IPS-NIHi11 (cell line): ENCODE measurements around the gene ANKRD13B.

Source experiments
- DNase-seq: peaks from one replicate; pipeline ENCODE4 v3.0.0; 2012; ENCODE audit warnings: mixed read lengths, low spot score

Gene ANKRD13B

DNA sequence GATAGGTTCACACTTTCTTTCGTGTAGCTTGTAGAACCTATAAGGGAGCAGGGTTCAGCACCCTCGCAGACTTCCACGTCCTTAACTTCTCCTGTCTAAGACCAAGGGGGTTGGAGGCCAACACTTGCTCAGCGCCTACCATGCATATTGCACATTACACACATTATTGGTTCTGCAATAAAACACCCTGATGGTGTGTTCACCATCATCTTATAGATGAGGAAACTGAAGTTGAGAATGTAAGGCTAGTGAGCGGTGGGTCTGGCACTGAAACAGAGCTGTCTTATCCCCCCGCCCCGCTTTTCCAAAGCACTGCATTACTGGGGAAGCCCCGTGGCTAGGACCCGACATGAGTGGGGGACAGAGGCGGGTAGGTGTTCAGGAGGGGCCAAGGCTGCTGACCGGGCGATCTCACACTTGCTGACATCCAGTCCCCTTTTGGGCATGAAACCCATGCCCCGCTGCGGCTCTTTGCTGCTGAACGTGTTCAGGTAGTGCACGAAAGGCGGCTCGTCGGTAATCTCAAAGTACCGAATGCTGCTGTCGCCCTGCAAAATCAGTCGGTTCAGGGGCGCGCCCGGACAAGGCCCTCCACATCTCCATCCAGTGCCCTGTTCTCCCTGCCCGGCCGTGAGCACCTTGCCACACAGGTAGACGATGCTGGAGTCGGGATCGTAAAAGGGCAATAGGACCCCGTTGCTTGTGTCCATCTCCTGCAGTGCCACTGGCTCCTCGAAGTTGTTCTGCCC lies 23.5 kb downstream of the ANKRD13B start:
- DNase-seq = no peak

DNA sequence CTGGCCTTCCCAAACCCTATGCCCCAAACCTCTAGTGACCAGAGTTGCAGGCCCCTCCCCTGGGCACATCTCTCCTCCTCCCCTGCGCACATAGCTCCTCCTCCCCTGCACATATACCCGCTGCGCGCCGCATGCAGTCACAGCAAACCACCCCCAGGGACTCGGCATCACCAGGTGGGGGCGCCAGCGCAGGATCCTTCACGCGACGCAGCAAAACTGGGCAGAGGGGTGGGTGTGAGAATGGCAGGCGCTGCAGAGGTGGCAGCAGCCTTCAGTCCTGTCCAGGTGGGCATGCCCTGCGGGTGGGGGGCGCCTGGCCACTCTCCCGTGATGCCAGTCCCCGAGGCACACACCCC lies 24.2 kb downstream of the ANKRD13B start:
- peak; percentile 75 for DNase-seq

DNA sequence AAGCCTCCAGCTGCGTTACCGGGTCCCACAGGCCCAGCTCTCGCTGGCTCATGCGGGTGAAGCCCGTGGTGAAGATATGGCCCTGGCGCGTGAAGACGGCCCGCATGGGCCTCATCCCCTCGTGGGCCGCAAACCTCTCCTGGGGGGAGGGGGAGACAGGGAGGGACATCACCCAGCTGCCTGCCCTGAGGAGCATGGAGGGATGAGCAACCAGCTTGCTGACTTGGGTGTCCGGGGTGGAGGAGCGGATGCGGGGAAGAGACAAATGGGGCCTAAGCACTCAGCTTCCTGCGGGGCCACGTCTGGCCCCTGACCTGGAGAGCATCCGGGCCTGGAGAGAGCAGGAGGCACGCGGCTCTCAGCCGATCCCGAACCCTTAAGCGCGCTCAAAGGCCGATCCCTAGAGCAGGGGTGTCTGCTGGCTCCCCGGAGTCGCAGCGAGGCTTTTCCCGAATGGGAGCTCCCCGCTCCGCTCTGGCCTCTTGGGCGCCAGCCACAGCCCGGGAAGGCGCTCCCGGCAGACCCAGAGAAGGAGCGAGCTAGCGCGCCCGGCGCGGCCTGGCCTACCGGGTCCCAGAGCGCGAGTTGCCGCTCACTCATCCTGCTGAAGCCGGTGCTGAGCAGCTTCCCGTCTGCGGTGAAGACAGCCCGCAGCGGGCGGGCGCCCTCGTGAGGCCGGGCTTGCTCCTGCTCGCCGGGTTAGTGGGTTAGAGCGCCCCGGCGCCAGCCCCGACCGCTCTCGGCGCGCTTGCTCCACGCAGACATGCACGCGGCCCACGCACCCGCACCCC lies 24.7 kb downstream of the ANKRD13B start:
- DNase-seq = peak; percentile 66

DNA sequence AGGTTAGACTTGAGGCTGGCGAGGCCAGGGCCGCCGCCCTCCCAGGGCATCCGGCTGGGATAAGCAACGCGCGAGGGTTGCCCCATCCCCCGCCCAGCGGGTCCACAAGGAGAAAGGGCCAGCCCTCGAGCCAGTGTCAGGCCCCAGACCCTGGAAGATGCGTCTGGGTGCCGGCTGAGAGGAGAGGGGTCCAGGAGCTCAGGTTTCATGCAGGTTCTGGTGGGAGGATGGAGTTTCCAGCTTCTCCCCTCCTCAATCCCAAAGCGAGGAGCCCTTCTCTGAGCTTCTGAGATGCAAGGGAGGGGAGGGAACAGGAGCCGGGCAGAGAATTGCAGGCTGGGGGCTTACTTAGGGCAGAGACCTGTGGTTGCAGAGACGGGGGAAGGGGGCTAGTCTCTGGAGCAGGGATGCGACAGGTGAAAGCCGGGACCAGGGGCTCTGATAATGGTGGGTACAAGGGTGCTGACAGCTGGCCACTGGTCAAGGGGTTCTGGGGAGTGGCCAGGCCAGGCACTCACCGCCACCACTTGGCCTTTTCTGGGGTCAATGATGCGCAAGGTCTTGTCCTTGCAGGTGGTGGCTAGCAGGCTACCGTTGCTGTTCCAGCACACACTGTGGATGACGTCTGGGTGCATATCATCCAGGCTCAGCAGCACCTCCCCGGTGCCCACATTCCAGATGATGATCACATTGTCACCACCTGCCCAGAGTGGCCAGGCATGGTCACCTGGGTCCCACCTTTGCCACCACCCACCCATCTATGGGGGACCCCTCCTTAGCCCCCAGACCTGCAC lies 25.5 kb downstream of the ANKRD13B start:
- no peak for DNase-seq

DNA sequence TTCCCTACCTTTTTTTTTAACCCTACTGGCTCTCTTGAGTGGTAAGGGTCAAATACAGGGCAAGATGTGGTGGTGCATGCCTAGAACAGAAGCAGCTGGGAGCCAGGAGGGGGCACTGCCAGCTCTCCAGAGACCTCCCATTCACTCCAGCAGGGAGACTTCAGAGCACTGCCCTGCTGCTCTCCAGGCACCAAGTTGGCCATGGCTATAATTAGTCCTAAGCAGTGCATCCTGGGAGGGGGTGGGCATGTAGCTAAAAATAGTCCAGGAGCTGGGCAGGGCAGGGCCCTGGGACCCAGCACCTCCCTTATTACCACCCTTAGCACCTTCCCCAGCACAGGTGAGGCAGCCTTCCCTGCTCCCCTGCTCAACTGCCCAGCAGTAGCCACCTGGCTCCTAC lies 26.3 kb downstream of the ANKRD13B start:
- peak; percentile 32 for DNase-seq

DNA sequence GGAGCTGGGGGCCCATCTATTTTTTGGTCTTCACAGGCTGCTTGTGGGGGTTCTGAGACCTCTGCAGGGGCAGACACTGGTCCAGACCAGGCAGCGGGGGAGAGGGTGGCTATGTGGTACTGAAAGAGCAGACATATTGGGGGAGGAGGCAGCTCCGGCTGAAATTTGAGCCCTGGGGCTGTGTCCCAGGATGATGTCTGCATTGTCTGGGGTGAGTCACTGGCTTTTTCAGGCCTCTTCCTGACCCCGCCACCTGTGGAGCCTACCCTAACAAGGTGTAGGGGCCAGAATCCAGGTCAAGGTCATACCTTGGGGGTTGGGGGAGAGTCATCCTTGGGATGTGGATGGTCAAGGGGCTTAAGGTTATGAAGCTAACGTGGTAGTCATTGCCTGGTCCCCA lies 27.3 kb downstream of the ANKRD13B start:
- peak; percentile 31 for DNase-seq

DNA sequence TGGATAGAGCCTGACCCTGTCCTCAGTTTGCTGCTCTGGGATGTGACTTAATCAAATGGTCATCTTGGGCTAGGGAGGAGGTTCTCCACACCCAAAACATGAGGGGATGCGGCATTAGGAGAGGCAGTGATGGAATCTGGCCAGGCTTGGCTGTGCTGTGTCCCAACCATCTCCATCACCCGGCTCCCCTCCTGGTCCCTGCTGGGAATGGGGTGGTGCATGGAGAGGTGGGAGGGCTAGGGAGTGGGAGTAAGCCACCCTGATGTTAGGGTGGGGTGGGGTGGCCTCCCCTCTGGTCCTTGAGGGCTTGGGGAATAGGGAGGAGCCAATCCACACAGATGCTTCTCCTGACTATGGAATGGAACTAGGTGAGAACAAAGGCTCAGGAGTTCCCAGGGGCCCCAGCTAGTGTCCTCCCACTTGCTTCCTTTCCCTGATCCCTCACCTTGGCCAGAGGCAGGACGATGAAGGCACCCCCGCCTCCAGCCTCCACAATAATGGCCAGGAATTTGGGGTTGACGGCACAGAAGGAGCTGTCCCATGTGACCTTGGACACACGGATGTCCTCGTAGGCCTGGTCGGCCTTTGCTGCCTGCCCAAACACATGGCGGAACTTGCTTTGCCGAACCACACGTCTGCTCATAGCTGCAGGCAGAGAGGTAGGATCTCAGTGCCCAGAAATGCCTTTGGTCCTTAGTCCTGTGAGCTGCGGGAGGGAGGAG lies 28.0 kb downstream of the ANKRD13B start:
- no peak for DNase-seq

DNA sequence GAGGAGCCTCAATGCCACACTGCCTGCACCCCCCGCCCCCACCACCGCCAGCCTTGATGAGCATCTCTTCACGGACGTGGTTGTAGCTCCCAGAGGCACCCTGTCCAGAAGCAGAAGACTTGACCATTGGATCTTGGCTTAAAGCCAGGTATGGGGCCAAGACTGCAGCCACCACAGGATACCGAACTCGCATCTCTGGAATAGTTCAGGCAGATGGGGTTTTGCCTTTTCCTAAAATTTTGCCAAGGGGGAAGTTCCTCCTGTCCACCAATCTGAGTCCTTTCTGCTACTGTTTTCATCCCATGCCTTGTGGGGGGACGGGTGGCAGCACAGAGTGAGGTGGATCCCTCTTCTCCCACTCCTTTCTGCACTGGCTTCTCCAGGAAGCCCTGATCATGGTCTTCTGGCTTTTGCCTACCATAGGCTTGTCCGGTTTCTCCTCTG lies 28.8 kb downstream of the ANKRD13B start:
- no peak for DNase-seq

DNA sequence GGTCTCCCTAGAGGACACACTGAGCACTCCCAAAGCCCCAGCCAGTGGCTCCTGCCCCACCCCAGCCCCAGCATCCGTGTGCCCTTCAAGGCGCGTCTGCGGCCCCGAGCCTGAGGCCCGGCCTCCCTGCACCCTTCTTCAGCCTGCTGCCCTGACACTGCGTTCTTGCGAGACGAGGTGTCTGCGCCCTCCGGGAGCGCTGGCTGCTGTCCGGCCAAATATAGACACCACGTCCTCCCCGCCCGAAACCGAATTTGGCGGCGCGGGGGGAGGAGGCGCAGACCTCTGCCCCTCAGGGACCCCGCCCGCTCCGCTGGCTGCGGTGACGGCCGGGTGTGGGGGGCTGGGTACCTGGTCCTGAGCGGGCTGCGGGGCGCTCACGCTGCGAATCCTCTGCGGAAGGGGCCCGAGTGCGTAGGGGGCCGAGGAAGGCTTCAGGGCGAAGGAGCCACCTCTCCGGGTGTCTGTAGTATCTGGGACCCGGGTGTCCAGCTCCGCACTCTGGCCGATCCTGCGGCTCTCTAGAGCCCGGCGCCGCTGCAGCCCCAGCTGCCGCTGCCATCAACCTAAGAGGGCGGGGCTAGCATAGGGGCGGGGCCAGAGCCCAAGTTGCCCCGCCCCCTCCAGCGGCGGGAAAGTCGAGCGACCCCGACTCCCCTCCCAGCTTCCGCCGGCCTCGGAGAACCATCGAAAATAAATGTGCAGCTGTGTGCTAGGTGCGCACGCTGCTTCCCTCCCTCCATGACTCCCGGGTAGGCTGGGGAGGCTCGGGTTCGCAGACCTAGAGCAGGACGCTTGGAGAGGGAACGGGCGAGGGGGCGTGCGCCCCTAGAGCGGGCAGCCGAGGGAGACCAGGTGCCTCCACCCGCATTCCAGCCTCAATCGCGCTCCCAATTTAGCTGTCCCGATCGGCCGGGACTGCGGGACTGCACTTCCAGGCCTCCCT lies 29.7 kb downstream of the ANKRD13B start, which contains the start of gene CORO6:
Gene CORO6, minus strand, starts transcription at position 576 of the 946 bp plus-strand sequence. CDS start 1,491 bp downstream, outside the sequence.
- peak; percentile 90 for DNase-seq

DNA sequence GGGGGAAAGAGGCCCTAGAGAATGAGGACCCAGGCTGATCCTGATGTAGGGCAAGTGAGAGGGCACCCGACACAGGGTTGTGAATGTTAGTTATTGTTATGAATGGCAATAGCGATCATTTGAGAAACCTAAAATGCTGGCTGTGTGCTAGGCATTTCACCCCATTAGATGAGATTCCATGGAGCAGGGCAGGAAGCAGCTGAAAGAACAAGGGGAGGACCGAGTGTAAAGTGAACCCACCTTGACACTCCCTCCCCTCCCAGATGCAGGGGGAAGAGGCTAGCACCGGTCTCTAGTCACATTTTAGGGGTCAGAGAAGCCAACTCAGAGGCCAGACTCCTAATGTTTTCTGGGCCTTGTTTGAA lies 30.3 kb downstream of the ANKRD13B start:
- no peak for DNase-seq

DNA sequence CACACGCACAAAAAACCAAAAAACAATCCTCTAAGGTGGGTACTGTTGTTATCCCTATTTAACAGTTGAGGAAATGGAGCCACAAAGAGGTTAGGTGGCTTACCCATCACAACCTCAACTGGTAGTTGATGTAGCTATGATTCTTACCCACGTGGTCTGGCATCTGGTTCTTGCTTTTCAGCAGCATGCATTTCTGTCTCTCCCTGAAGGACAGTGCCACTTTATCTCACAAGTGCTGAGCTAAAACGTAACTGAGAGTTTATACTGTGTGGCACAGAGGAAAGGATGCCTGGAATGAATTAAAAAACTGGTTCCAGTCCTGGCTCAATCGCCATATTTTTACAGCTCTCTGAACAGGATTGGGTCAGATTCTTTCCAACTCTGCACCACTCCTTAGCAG lies 31.7 kb downstream of the ANKRD13B start:
- DNase-seq = no peak

DNA sequence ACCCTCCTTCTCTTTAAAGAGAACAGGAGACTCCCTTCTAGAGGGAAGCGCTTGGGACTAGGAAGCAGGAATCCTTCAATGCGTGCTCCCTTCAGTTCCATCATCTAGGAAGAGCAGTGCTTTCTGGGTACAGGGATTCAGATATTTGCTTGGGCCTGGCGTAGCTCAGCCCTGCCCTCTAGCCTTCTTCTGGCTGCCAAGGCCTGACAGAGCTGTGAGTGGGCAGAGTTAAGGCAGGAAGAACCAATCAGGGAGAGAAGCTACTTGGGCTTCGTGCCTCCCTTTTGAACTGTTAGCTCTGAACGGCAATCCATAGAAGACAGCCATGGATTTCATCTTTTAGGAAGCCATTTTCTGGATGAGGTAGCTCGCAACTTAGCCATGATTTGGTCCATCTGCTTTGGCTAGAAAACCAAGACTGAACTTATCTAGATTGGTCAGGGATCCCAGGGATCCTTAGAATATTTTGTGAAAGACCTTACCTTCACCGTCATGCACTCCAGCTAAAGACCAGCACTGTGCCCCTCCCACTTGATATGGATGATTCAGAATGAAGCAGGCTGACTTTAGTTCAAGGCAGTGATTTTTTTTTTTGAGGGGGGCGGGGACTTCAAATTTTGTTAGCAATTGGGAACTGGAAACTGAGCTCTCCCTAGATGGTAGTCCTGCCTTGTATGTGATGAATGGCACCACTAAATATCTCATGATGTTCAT lies 32.3 kb downstream of the ANKRD13B start:
- DNase-seq = peak; percentile 60

DNA sequence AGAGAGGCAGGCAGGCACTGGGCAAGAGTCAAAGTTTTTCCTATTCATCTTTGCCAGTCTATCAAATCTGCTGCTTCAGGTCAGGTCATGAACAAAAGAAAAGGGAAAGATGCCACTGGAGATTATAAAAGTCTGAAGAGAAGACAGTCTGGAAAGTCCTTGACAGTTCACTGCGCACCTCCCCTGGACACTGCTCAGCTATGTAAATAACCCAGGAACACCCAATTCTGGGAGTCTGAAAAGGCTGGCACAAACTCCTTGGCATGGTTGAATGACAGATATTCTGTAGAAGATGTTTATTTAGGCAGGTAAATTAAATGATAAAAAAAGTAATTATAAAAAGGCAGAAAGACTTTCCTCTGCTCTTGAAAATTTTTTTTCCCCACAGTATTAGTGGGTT lies 35.0 kb downstream of the ANKRD13B start:
- no peak for DNase-seq

DNA sequence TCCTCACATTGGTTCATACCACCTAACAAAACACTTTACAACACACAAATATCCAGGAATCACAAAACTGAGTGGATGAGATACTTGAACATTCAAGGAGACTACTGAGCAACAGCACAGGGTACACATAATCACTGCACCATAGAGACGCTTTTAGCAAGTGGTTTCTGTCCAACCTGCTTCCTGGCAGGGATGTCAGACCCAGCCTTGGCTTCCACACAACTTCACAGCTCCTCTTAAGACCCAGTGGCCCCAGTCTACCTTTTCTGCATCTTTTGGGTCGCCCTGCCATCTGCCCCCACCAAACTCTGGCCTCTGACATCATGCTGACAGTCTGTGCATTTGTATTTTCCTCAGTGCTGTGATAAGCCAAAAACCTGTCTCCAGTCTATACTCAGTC lies 35.7 kb downstream of the ANKRD13B start:
- DNase-seq = no peak

DNA sequence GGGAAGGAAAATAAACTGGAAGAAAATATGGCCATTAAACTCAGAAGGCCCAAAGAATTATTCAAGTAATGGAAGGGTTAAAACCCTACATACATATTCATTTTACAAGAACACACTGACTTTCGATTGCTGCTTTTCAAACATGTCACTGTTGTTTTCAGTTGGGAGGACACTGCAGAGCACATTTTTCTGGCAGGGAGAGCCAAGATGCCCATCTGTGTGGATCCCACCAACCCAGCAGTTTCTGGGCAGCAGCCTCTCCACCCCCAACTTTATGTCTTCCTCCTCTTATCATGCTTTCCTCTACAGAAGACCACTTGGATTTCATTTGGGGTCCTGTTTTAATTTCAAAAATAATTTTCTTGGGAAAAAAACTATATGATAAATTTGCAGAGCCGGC lies 36.9 kb downstream of the ANKRD13B start:
- no peak for DNase-seq

DNA sequence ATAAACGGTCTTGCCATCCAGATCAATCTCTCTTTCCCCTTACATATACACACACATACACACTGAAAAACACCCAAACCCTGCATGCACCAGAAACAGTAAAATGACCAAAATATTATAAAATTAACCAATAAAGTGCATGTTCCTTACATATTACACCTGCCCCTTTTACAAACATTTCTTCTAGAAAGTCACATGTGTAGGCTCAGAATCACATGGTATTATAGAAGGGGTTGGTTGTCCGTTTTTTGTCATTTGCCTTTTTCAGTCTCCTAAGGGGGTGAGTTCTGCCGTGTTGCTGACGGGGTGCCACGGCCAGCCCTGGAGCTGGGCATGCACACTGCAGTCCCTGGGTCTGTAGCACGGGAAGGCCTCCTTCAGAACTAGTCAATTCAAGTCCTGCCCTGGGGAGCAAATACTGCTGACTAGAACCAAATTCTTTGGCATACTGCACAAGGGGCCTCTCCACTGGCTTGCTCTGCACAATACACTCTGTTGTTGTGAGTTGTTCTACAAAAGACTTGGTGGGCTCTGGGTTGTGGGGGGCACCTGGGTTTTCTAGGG lies 37.8 kb downstream of the ANKRD13B start:
- no peak for DNase-seq

DNA sequence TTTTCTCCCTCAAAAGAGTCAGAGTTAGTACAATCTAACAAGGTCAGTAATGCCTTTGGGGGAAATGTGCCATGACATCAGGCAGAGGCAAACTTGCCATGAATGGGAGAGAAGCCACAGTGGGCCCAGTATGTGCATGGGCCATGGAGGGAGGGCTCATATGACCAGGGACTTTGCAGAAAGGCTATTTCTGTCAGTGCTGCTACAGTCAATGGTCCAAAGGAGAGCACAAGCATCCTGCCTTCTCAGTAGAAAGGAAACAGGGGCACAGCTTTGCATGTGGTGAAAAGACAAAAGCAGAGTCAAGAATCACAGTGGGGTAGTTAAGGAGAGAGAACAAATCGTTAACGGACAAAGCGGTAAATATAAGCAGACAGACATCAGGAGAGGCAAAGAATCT lies 41.0 kb downstream of the ANKRD13B start:
- no peak for DNase-seq

DNA sequence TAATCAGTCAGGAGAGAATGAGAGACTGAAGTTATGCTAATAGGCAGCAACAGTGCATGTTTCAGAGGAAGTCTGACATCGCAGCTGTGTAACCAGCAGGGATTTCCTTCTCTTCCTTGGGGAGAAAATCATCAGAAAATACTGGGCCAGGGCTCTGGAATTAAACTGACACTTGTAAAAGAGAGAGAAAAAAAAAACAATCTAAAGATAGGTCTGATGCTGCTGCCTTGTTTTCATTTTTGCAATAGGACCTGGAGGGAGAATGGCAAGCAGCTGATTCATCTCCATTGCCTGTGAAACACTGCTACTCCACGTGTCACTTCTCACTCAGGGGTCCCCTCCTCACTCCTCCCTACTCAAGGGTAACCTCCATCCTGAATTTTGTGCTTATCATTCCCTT lies 47.5 kb downstream of the ANKRD13B start:
- no peak for DNase-seq

DNA sequence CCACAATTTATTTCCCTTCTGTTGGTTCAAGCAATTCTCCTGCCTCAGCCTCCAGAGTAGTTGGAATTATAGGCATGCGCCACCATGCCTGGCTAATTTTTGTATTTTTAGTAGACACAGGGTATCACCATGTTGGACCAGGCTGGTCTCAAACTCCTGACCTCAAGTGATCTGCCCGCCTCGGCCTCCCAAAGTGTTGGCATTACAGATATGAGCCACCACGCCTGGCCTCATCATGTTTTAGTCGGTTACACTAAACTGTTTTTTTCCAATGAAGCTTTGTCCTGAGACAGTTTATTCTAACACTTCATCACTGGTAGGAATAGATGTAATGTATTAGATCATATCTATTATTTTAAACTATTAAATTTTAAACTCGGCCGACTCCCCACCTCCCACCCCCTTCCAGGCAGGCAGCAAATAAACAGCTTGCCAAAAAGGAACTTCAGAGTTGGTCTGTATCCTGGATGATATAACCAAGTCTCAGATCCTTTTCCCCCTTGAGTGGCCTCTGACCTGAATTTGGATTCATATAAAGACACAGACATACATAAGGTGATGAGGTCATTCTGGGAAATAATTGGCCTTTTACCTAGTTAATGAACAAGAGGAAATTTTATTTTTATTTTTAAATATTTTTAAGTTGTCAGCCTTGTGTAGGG lies 48.2 kb downstream of the ANKRD13B start:
- DNase-seq = no peak
